Large intestine (tissue), 3 donors: ENCODE results near the gene VPS54. TPM values are rescaled to one million over a fixed set of nuclear protein-coding genes. Genes with fewer than 3 reads are reported as not detected.
"Not testable (repeated sequence)": the region's sequence is repeated elsewhere in the genome, so short reads cannot be mapped to it uniquely, and the experiment has no call there.

Experiments used
- DNase-seq, 2 donors: peaks; one replicate each; pipeline versions ENCODE4 v3.0.0 to v3.0.0-alpha.2; 2013
- H3K27ac ChIP-seq: one replicate; pipeline ENCODE4 v1.5.1; 2013; ENCODE audit warnings: low read length
- H3K27me3 ChIP-seq: 2 replicates; pipeline ENCODE4 v1.6.1; 2013; ENCODE audit warnings: low read length; ENCODE audit not compliant: control insufficient read depth, insufficient read depth
- H3K36me3 ChIP-seq: 2 replicates; pipeline ENCODE4 v1.6.1; 2013; ENCODE audit warnings: low read length; ENCODE audit not compliant: control insufficient read depth, insufficient read depth
- H3K4me1 ChIP-seq: one replicate; pipeline ENCODE4 v1.6.1; 2013; ENCODE audit warnings: low read length; ENCODE audit not compliant: control insufficient read depth, insufficient read depth
- H3K4me3 ChIP-seq: one replicate; pipeline ENCODE4 v1.5.1; 2013; ENCODE audit warnings: low read length
- H3K9me3 ChIP-seq: one replicate; pipeline ENCODE4 v1.6.1; 2013; ENCODE audit warnings: mild to moderate bottlenecking, low read depth, low read length, moderate library complexity; ENCODE audit not compliant: control insufficient read depth
- WGBS: methylation state at CpG from one replicate; pipeline ENCODE4 v1.1.5; 2013; ENCODE audit warnings: low lambda C conversion rate; ENCODE audit not compliant: insufficient coverage; 5-methylcytosine and 5-hydroxymethylcytosine counted together
- polyA plus RNA-seq: library from polyadenylated mRNA; unstranded; fragments of 120-200 nt; gene quantifications from one replicate; pipeline ENCODE4 v1.2.1, GENCODE V29; 2013

The VPS54 gene
- polyA plus RNA-seq, 1 donor = 29.5 TPM

- DNase-seq = no peak
- no peaks in the 10 kb centered on the region for H3K27me3 ChIP-seq
- H3K9me3 ChIP-seq = no peaks in the 10 kb centered on the region
- H3K4me3 ChIP-seq = no peak overlapping the region
- 100% methylated on average over 2 of the region's 5 CpGs for WGBS
- H3K27ac ChIP-seq = no peak overlapping the region
- H3K4me1 ChIP-seq = no peaks in the 10 kb centered on the region
- peaks cover 20% of the 10 kb centered on the region for H3K36me3 ChIP-seq
These were observed 41.3 kb downstream of the VPS54 start for GRCh38 chr2:63977904-63978303.

DNA sequence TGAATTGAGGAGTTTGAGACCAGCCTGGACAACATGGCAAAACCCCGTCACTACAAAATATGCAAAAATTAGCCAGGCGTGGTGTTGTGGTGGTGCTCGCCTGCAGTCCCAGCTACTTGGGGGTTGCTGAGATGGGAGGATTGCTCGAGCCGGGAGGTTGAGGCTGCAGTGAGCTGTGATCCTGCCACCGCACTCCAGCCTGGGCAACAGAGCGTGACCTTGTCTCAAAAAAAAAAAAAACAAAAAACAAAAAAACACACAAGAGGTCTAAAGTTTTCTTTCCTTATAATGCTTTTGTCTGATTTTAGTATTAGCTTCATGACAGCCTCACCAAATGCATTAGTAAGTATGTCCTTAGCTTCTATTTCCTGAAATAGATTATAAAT is 43.1 kb downstream of the VPS54 start:
- Histone ChIP-seq H3K4me3 (no peak overlapping the region), H3K27ac (no peak overlapping the region), H3K27me3 (no peaks in the 10 kb centered on the region), H3K4me1 (no peaks in the 10 kb centered on the region), H3K9me3 (no peaks in the 10 kb centered on the region), H3K36me3 (peaks cover 22% of the 10 kb centered on the region)
- DNase-seq = no peak
- WGBS = no CpG with 5 or more reads among the region's 7 CpGs

GRCh38 chr2:63975437-63976124 is 43.6 kb downstream of the VPS54 start:
- H3K4me1 ChIP-seq = no peaks in the 10 kb centered on the region
- H3K36me3 ChIP-seq = peaks cover 25% of the 10 kb centered on the region
- no peak for DNase-seq
- H3K4me3 ChIP-seq = no peak overlapping the region
- H3K27ac ChIP-seq = no peak overlapping the region
- H3K9me3 ChIP-seq = no peaks in the 10 kb centered on the region
- H3K27me3 ChIP-seq = no peaks in the 10 kb centered on the region
- WGBS = no CpG with 5 or more reads among the region's 15 CpGs

DNA sequence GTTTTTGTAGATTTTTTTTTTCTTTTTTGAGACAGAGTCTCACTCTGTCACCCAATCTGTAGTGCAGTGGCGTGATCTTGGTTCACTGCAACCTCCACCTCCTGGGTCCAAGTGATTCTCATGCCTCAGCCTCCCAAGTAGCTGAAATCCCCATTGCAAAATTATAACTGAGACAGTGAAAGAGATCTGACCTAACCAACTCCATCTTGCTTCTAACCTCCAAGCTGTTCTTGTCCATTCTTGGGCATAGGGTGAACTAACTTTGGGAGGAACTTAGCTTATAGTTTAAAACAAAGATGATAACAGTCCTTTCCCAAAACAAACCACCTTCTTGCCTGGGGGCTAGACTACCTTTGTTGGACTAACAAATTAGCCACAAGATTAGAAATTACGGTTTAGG is 44.2 kb downstream of the VPS54 start:
- not testable (repeated sequence) for H3K9me3 ChIP-seq, H3K27me3 ChIP-seq, H3K27ac ChIP-seq, DNase-seq, H3K4me3 ChIP-seq, H3K4me1 ChIP-seq
- peaks cover 25% of the 10 kb centered on the region for H3K36me3 ChIP-seq
- WGBS = 100% methylated on average over 1 of the region's 2 CpGs

- no CpG with 5 or more reads among the region's 3 CpGs for WGBS
- H3K27ac ChIP-seq = no peak overlapping the region
- no peaks in the 10 kb centered on the region for H3K4me1 ChIP-seq
- DNase-seq = no peak
- H3K27me3 ChIP-seq = no peaks in the 10 kb centered on the region
- H3K4me3 ChIP-seq = no peak overlapping the region
- H3K9me3 ChIP-seq = no peaks in the 10 kb centered on the region
- H3K36me3 ChIP-seq = peaks cover 14% of the 10 kb centered on the region
These were observed 57.0 kb downstream of the VPS54 start for GRCh38 chr2:63962186-63962585.

DNA sequence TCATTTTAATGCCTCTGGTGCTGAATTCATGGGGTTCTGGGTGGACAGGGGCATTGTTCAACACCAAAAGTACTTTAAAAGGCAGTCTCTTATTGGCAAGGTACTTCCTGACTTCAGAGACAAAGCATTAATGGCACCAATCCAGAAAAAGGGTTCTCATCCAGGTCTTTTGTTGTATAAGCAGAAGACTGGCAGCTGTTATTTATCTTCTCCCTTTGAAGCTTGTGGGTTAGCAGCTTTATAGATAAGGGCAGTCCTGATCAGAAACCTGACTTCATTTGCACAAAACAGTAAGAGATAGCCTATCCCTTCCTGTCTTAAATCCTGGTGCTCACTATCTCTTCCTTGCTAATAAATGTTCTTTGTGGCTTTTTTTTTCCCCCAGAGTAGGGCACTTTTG is 68.8 kb downstream of the VPS54 start:
- no peak for DNase-seq
- no peak overlapping the region for H3K27ac ChIP-seq
- no peaks in the 10 kb centered on the region for H3K4me1 ChIP-seq
- no peaks in the 10 kb centered on the region for H3K9me3 ChIP-seq
- no peak overlapping the region for H3K4me3 ChIP-seq
- no peaks in the 10 kb centered on the region for H3K27me3 ChIP-seq
- H3K36me3 ChIP-seq = peaks cover 19% of the 10 kb centered on the region

DNA sequence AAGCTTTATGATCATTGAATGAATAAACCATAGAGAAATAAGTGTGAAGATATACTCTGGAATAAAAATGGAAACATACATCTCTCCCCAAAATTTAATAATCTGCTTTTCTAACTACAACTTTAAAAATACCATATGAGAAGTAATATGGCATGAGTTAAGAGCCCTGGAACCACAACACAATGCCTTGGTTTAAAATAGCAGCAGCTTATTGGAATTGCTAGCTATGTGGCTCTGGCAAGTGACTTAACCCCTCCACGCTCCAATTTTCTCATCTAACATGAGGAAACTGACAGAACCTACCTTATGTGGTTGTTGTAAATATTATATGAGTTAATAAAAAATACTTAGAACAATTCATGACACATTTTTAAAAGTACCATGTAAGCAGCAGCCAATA is 76.4 kb downstream of the VPS54 start:
- Histone ChIP-seq H3K27ac (no peak overlapping the region), H3K4me1 (no peaks in the 10 kb centered on the region), H3K36me3 (peaks cover 25% of the 10 kb centered on the region), H3K9me3 (no peaks in the 10 kb centered on the region), H3K27me3 (no peaks in the 10 kb centered on the region), H3K4me3 (no peak overlapping the region)
- no peak for DNase-seq
- WGBS = no CpG with 5 or more reads among the region's 1 CpG

GRCh38 chr2:63932104-63932503 is 87.1 kb downstream of the VPS54 start:
- H3K27ac ChIP-seq, H3K4me1 ChIP-seq, H3K9me3 ChIP-seq, H3K4me3 ChIP-seq, H3K27me3 ChIP-seq, H3K36me3 ChIP-seq, DNase-seq: not testable (repeated sequence)
- WGBS = no CpG with 5 or more reads among the region's 4 CpGs

- H3K9me3 ChIP-seq = no peaks in the 10 kb centered on the region
- no peaks in the 10 kb centered on the region for H3K27me3 ChIP-seq
- no peaks in the 10 kb centered on the region for H3K4me1 ChIP-seq
- H3K4me3 ChIP-seq = no peak overlapping the region
- WGBS = no CpG with 5 or more reads among the region's 7 CpGs
- peak in 1 of 2 donors; percentile 0 for DNase-seq
- peaks cover 14% of the 10 kb centered on the region for H3K36me3 ChIP-seq
- no peak overlapping the region for H3K27ac ChIP-seq
These were observed 92.4 kb downstream of the VPS54 start for GRCh38 chr2:63926815-63927214.

- DNase-seq = no peak
- no peak overlapping the region for H3K27ac ChIP-seq
- H3K27me3 ChIP-seq = no peaks in the 10 kb centered on the region
- no peaks in the 10 kb centered on the region for H3K4me1 ChIP-seq
- no peaks in the 10 kb centered on the region for H3K9me3 ChIP-seq
- no peak overlapping the region for H3K4me3 ChIP-seq
- peaks cover 40% of the 10 kb centered on the region for H3K36me3 ChIP-seq
- no CpG with 5 or more reads among the region's 1 CpG for WGBS
These were observed 104.9 kb downstream of the VPS54 start for GRCh38 chr2:63914311-63914710.

GRCh38 chr2:63903003-63903402 is 116.2 kb downstream of the VPS54 start:
- DNase-seq = no peak
- H3K4me1 ChIP-seq = no peaks in the 10 kb centered on the region
- H3K9me3 ChIP-seq = peaks cover 13% of the 10 kb centered on the region
- H3K27ac ChIP-seq = no peak overlapping the region
- no peak overlapping the region for H3K4me3 ChIP-seq
- WGBS = 100% methylated on average over 2 of the region's 2 CpGs
- H3K36me3 ChIP-seq = peaks cover 27% of the 10 kb centered on the region
- no peaks in the 10 kb centered on the region for H3K27me3 ChIP-seq
